ENCODE measurements around the gene TUBGCP4.

TUBGCP4 gene

GRCh38 chr15:43404130-43404529 lies 33.2 kb downstream of the TUBGCP4 start:
- no peak for DNase-seq (ENCODE audit: low read depth)

DNA sequence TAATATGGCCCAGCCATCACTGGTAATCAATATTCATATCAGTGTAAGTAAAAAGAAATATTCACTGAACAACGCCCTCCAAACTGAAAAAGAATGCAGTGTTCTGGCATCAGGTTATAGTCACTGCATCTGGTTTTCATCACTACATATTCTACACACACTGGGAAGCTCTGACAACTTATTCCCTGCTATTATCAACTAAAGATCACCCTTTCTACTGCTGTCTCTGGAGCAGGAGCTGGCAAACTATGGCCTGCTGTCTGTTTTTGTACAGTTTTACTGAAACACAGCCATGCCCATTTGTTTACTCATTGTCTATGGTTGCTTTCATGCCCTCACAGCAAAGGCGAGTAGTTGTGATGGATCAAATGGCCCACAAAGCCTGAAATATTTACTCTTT lies 35.3 kb downstream of the TUBGCP4 start:
- DNase-seq (ENCODE audit: low read depth) = no peak

GRCh38 chr15:43406808-43407207 lies 35.9 kb downstream of the TUBGCP4 start:
- no peak for DNase-seq (ENCODE audit: low read depth)

DNA sequence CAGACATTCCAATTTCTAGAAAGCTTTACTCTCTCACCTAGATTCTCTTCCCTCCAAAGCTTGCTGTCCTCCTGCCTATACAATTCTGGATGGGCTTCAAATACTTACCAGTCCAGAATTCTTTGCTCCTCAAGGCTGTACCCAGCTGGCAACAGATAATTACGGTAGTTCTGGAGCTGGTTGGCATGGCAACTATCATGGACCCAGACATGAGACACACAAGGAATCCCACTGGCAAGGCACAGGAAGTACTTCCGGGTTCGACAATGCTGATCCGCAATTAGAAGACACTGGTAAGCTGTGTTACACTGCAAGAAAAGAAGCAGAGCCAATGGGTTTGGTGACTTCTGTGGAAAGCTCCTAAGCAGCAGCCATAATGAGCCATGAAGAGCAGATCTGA lies 37.9 kb downstream of the TUBGCP4 start:
- DNase-seq (ENCODE audit: low read depth) = no peak

GRCh38 chr15:43410572-43411214 lies 39.8 kb downstream of the TUBGCP4 start:
- DNase-seq (ENCODE audit: low read depth) = peak; percentile 14

GRCh38 chr15:43412096-43412495 lies 41.2 kb downstream of the TUBGCP4 start:
- DNase-seq (ENCODE audit: low read depth) = no peak

GRCh38 chr15:43414196-43414595 lies 43.3 kb downstream of the TUBGCP4 start:
- DNase-seq (ENCODE audit: low read depth) = no peak

GRCh38 chr15:43420435-43420834 lies 49.5 kb downstream of the TUBGCP4 start:
- DNase-seq (ENCODE audit: low read depth) = no peak

DNA sequence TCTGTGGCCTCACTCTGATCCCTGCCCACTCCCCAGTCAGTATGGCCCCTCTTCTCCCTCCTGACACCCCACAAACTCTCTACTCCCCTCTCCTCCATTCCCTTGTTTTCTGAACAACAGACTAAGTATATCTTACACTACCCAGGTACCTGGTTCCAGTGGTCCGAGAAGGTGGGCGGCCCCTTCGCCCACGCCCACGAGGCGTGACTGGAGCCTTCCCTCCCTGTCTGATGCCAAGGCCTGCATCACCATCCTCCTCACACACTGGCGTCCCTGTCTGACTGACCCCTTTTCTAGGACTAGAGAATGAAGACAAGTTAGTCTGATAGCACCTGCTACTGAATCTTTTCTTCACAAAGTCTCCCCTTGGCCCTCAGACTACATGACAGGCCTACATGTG lies 50.0 kb downstream of the TUBGCP4 start:
- DNase-seq (ENCODE audit: low read depth) = no peak

- DNase-seq (ENCODE audit: low read depth) = no peak
Measured at GRCh38 chr15:43423793-43424192, 52.9 kb downstream of the TUBGCP4 start.

DNA sequence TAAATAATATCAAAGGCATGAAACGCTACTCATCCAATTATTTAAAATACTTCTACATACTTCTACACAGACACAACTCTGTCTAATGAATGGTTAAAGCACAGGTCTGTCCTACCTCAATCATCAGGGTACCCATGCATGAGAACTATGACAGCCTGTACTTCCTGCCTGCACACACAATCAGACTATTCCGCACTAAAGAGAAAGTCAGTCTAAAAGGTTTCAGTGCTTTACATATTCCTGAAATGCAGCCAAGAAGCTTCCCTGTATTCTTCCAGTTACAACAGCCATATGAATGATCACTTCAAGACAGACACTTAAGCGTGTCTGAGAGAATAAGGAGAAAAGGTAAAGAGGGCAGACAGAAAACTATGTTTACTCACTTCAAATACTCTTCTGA lies 58.8 kb downstream of the TUBGCP4 start:
- DNase-seq (ENCODE audit: low read depth) = no peak

- DNase-seq (ENCODE audit: low read depth) = no peak
Measured at GRCh38 chr15:43433165-43433564, 62.3 kb downstream of the TUBGCP4 start.

- DNase-seq (ENCODE audit: low read depth) = no peak
Measured at GRCh38 chr15:43433661-43434303, 62.9 kb downstream of the TUBGCP4 start.

DNA sequence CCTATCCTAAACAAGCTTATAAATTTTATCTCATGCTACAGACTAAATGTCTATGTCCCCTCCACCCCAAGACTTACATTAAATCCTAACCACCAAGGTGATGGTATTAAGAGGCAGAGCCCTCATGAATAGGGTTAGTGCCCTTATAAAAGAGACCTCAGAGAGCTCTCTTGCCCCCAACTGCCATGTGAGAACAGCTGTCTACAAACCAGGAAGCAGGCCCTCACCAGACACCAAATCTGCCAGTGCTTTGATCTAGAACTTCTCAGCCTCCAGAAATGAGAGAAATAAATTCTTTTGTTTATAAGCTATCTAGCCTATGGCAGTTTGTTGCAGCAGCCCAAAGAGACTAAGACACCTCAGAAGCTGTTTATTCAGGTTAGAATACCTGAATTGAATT lies 63.5 kb downstream of the TUBGCP4 start:
- DNase-seq (ENCODE audit: low read depth) = no peak

GRCh38 chr15:43436395-43436794 lies 65.5 kb downstream of the TUBGCP4 start:
- no peak for DNase-seq (ENCODE audit: low read depth)

DNA sequence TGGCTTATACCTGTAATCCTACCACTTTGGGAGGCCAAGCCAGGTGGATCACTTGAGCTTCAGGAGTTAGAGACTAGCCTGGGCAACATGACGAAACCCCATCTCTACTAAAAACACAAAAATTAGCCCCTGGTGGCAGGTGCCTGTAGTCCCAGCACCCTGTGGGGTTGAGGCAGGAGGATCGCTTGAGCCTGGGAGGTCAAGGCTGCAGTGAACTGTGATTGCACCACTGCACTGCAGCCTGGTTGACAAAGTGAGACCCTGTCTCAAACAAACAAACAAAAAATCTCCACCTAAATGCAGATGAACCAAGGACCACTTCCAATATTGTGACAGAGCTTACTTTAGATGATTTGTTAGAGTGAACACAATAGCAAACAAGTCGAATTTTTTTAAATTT lies 68.4 kb downstream of the TUBGCP4 start:
- no peak for DNase-seq (ENCODE audit: low read depth)

DNA sequence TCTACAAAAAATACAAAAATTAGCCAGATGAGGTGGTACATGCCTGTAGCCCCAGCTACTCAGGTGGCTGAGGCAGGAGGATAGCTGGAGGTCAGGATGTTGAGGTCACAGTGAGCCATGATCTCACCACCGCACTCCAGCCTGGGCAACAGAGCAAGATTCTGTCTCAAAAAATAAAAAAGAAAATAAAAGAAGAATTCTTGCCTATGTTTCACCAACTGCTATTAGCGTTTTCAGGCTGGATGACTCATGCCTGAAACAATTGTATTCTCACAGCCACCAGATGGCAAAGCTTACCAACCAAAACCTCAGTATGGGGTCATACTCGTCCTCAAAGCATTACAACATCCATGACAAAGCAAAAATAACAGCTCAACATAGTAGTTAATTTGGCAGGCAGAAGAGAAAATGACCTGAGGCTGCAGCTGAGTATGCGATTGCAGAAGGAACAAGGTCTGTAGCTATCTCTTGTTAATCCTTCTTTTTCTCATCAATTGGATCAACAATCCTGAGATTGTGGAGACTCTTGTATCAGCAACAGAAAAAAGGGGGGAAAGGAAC lies 69.9 kb downstream of the TUBGCP4 start:
- peak; percentile 97 for DNase-seq (ENCODE audit: low read depth)

- peak; percentile 11 for DNase-seq (ENCODE audit: low read depth)
Measured at GRCh38 chr15:43441316-43441715, 70.4 kb downstream of the TUBGCP4 start.

DNA sequence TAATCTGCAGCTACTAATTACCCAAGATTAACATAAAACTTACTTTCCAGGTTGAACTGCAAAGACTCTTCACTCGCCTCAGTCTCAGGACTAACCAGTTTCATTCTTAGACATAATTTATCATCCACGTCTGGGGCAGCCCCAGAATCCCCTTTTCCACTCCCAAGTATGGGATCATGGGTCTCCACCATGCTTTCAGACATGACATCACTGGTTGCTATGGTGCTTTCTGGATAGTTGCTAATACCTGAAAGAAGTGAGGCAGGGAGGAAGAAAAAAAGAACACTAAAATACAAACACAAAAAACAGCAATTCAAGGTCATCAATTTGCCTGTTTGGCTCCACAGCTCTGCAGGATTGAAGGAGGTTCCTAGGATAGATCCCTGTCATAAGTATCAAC lies 75.4 kb downstream of the TUBGCP4 start:
- DNase-seq (ENCODE audit: low read depth) = no peak

- no peak for DNase-seq (ENCODE audit: low read depth)
Measured at GRCh38 chr15:43449981-43450380, 79.1 kb downstream of the TUBGCP4 start.
